ENCODE measurements around the gene MFSD12.
"Not testable (repeated sequence)": the region's sequence is repeated elsewhere in the genome, so short reads cannot be mapped to it uniquely, and the experiment has no call there.

DNA sequence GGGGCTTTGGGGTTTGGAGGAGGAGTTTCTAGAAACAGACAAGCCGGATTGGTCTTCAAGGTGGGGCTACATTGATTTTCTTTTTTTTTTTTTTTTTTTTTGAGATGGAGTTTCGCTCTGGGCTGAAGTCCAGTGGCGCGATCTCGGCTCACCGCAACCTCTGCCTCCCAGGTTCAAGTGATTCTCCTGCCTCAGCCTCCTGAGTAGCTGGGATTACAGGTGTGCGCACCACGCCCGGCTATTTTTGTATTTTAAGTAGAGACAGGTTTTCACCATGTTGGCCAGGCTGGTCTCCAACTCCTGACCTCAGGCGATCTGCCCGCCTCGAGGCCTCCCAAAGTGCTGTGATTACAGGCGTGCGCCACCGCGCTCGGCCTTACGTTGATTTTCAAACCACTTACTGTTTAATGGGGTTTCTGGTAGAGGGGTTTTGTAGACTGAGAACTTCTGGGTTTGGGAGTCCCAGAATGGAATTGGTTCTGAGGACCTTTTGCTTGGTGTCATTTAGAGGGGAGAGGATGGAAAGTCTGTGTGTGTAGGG is 49.2 kb downstream of the MFSD12 start:
- TF ChIP-seq, protein P1, sequence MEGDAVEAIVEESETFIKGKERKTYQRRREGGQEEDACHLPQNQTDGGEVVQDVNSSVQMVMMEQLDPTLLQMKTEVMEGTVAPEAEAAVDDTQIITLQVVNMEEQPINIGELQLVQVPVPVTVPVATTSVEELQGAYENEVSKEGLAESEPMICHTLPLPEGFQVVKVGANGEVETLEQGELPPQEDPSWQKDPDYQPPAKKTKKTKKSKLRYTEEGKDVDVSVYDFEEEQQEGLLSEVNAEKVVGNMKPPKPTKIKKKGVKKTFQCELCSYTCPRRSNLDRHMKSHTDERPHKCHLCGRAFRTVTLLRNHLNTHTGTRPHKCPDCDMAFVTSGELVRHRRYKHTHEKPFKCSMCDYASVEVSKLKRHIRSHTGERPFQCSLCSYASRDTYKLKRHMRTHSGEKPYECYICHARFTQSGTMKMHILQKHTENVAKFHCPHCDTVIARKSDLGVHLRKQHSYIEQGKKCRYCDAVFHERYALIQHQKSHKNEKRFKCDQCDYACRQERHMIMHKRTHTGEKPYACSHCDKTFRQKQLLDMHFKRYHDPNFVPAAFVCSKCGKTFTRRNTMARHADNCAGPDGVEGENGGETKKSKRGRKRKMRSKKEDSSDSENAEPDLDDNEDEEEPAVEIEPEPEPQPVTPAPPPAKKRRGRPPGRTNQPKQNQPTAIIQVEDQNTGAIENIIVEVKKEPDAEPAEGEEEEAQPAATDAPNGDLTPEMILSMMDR (conservative IDR thresholded peaks at IDR 0.05; ENCODE audit: low read depth, low read length): not testable (repeated sequence)
- TF ChIP-seq EZH2 (IDR thresholded peaks at IDR 0.05; ENCODE audit: borderline replicate concordance, low read depth, low read length, poor library complexity, severe bottlenecking): not testable (repeated sequence)

All from A673 (cell line).